NCI-H1092 (cell line): Measurements from ENCODE around the gene KRTAP5-10.
"Not testable (repeated sequence)": the region's sequence is repeated elsewhere in the genome, so short reads cannot be mapped to it uniquely, and the experiment has no call there.

Experiments
- DNase-seq: peaks from one replicate; lab custom pipeline; 2025; lab: John Stamatoyannopoulos, UW

The KRTAP5-10 gene

DNA sequence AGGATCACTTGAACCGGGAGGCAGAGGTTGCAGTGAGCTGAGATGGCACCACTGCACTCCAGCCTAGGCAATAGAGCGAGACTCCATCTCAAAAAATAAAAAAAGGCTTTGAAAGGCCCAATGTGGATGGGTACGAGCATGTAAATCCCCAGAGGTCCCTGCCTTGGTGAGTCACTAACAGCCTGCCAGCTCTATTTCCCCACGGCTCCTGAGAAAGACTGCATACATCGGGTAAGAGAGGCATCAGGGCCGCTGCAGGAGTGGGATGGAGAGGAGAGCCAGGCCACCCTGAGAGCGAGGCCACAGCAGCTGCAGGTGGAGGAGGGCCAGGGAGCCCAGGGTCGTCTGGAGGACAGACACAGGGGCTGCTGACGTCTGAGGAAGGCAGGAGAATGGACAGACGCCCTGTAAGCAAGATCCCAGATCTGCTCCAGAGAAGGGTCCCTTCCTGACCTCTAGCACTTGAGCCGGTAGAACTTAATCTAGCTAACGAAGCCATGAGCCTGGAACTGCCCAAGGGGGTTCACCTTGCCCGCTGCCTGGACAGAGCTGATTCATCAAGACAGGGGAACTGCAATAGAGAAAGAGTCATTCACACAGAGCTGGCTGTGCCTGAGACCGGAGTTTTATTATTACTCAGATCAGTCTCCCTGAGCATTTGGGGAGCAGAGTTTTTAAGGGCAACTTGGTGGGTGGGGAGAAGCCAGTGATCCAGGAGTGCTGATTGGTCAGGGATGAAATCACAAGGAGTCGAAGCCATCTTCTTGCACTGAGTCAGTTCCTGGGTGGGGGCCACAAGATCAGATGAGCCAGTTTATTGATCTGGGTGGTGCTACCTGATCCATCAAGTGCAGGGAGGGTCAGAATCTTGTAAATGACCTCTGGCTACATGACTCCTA lies 22.2 kb upstream of the KRTAP5-10 start:
- no peak for DNase-seq

DNA sequence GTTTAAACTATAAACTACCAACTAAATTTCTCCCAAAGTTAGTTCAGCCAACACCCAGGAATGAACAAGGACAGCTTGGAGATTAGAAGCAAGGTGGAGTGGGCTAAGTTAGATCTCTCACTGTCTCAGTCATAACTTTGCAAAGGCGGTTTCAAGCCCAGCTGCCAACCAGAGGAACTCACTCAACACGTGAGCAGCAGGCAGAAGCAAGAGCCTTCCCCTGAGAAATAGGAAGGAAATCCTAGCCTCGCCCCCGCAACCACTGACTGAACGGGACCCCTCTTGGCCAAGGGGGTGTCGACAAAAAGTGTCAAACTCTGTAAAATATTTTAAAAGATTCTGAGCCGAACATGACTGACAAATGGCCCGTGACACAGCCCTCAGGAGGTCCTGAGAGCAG lies 21.5 kb upstream of the KRTAP5-10 start:
- no peak for DNase-seq

DNA sequence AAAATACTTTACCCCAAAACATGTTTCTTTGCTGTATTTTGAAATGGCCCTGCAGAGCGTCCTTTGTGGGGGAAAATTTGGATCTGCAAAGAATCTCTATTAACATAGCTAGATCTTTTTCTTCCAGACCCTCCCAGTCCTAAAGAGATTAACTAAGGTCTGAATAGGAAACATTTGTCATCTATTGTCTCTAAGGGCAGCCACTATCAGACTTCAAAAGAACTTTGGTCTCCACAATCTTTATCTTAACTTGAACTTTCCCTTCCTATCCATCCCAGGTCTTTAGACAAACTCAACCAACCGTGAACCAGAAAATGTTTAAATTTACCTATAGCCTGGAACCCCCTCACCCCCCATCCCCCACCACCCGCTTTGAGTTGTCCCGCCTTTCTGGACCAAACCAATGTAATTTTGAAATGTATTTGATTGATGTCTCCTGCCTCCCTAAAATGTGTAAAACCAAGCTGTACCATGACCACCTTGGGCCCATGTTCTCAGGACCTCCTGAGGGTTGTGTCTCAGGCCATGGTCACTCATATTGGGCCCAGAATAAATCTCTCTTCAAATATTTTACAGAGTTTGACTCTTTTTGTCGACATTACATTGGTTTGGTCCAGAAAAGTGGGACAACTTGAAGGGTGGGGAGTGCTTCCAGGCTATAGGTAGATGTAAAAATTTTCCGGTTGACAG lies 20.7 kb upstream of the KRTAP5-10 start:
- DNase-seq = no peak

DNA sequence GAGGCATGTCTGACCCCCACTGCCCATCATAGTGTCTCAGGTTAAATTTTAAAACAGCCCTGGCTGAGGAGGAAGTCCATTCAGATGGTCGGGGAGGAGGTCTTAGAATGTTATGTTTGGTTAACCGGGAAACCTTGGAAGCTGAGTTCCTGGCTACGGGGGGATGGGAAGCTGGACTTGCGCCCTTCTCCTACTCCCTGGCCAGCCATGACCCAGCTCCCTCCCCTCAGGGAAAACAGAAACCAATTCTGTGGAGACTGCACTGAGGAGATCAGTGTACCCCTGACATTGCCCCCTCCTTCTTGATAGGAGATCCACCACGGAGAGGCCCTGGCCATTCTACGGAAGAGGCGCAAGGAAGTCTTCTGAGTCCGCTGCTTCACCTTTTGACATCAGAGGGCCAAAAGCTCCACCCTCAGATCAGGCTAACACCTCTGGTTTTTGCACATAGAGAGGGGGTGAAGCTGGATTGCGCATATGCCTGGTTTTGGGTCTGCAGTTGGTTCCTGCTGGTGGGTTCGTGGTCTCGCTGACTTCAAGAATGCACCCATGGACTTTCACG lies 19.9 kb upstream of the KRTAP5-10 start:
- no peak for DNase-seq

DNA sequence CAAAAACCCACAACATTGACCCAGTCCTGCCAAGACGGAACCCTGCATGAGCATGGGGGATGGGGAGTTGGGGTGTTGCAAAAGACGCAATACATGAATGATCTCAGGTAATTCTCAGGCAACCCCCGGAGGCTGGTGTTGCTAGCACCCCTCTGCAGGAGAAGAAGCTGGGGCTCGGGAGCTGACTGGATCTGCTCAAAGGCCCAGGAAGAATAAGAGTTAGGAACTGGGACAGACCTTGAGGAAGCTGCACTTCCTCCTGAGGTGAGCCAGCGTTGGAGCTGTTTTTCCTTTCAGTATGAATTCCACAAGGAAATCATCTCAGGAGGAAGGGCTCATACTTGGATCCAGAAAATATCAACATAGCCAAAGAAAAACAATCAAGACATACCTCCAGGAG lies 17.2 kb upstream of the KRTAP5-10 start, which contains the start of gene KRTAP5-9:
TSS of gene KRTAP5-9 (plus strand) at position 301 of the 400 bp plus-strand sequence. CDS start 238 bp downstream, outside the sequence.
- DNase-seq = no peak

DNA sequence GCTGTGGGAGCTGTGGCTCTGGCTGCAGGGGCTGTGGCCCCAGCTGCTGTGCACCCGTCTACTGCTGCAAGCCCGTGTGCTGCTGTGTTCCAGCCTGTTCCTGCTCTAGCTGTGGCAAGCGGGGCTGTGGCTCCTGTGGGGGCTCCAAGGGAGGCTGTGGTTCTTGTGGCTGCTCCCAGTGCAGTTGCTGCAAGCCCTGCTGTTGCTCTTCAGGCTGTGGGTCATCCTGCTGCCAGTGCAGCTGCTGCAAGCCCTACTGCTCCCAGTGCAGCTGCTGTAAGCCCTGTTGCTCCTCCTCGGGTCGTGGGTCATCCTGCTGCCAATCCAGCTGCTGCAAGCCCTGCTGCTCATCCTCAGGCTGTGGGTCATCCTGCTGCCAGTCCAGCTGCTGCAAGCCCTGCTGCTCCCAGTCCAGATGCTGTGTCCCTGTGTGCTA lies 16.6 kb upstream of the KRTAP5-10 start:
- no peak for DNase-seq

DNA sequence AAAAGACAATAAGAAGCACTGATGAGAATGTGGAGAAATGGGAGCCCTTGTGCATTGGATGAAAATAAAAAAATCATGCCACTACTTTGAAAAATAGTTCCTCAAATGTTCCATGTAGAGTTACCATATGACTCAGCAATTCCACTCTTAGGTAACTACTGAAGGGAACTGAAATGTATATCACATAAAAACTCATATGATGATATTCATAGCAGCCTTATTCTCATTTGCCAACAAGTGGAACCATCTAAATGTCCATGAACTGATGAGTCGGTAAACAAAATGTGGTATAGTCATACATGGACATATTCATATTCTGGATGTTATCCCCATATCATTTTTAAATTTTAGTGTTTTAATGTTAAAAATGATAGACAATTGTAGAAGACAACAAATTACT lies 13.7 kb upstream of the KRTAP5-10 start:
- DNase-seq = no peak

DNA sequence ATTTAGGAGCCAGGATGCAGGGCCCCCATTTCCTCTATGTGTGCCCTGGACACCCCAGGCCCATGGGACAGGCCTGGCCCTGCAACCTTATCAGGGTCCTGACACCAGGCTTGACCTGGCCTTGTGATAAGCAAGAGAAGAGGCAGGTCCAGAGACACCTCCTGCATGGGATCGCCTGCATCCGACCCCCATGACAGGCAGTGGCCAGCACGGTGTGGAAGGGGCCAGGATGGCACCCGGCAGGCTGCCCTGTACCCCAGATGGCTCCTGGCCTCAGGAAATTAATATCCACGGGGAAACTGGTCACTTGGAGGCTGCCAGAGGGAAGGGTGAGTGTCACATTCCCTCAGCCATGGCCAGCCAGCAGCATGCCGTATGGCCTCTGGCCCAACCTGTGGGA lies 10.4 kb upstream of the KRTAP5-10 start:
- DNase-seq = no peak

DNA sequence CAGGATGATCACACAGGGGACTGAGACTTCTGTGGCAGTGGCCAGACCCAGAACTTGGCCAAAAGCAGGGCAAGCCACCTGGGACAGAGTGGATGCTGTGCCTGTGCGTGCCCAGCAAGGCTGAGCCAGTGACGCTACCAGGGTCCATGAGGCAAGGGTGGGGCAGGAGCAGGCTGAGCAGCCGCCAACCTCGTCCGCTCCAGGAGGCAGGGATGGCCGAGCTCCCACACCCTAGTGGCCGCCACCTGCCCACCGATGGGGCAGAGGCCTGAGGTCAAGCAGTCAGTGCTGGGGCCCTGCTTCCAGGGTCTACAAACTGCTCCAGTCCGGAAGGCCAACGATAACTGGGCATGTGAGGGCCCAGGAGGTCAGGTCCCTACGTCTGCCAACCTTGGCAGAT lies 9.9 kb upstream of the KRTAP5-10 start:
- no peak for DNase-seq

DNA sequence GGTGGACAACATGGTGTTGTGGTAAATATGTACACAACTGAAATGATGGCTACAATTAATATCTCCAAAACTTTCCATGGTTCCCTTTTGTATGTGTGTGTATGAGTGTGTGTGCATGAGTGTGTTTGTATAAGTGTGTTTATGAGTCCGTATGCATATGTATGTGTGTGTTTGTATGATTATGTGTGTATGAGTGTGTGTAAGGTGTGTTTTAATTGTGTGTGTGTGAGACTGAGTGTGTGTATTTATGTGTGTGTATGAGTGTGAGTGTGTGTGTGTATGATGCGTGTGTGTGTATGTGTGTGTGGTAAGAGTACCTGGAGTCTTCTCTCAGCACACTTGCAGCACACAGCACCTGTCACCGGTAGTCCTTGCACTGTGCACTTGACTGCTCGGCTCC lies 9.3 kb upstream of the KRTAP5-10 start:
- DNase-seq = no peak

DNA sequence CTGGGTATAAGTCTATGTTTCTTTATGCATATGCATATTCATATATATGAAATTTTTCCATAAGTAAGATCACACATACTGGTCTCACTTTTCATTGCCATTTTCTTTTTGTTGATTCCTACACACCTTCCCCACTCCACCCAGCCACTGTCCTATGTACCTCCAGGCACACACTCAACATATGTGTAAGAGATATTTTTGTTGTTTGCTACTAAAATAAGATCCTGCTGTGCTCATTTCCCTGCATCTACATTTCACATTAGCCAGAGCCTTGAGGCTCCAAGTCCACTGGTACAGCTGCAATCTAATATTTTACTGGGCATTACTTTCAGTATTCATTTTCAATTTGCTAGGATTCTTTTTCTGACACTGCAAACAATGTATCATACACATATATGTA lies 8.1 kb upstream of the KRTAP5-10 start:
- DNase-seq = no peak

DNA sequence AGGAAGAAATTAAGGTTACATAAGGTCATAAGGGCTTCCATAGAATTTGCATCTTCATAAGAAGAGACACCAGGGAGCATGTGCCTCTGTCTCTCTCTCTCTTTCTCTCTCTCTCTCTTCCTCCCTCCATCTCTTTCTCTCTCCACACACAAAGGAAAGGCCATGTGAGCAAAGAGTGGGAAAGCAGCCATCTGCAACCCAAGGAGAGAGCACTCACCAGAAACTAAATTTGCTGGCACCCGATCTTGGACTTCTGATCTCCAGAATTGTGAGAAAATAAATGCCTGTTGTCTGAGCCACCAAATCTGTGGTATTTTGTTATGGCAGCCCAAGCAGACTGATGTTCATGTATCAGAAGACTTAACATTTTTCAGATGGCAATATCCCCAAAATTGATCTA lies 6.4 kb upstream of the KRTAP5-10 start:
- no peak for DNase-seq

DNA sequence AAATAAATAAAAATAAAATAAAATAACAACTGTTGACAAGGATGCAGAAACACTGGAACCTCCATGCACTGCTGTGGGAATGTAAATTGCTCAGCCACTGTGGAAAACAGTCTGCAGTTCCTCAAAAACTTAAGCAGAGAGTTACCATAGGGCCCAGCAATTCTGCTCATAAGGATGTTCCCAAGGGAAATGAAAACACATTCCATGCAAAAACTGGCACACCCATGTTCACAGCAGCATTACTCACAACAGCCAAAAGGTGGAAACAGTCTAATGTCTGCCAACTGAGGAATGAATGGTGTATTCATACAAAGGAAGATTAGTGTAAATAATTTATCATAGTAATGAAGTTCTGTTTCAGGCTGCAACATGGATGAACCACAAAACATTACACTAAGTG lies 3.2 kb upstream of the KRTAP5-10 start:
- DNase-seq = no peak

DNA sequence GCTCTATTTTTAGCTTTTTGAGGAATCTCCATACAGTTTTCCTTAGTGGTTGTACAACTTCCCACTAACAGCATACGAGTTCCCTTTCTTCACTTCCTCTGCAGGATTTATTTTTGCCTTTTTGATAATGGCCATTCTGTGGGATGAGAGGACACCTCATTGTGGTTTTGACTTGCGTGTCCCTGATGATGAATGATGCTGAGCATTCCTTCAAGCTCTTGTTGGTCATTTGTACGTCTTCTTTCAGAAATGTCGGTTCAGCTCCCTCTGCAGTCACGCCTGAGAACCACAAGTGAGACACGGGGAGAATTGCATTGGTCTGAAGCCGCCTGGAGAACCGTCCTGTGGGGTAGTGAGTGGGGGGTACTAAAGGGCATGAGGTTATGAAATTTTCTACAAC lies 2.0 kb upstream of the KRTAP5-10 start:
- no peak for DNase-seq

DNA sequence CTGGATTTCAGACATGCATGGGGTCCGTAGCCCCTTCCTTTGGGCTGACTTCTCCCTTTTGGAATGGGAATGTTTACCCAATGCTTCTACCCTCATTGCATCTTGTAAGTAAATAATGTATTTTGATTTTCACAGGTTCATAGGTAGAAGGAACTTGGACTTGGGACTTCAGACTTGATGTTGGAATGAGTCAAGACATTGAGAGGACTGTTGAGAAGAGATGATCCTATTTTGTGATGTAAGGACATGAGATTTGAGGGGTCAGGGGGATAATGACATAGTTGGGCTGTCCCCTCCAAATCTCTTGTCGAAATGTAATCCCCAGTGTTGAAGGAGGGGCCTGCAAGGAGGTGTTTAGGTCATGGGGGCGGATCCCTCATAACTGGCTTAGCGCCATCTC lies 933 bp upstream of the KRTAP5-10 start:
- DNase-seq = no peak

DNA sequence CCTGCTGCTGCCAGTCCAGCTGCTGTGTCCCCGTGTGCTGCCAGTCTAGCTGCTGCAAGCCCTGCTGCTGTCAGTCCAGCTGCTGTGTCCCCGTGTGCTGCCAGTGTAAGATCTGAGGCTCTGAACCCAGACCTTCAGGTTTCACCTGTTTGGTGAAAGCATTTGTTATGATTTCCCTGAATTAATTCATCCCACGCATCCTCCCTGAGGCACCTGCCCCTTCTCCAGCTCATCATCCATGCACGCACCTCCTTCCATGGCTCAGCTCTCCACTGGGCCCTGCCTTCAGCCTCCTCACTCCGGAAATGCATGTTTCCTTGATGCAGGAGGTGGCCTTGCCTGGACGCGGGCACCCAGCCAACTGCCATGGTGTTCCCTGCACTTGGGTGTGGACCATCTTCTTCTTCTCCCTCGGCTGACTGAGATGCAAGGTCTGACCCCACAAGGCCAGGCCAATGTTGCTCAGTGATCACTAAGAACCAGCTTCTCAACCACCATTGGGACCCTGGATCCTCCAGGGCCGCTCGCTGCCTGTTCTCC lies 788 bp downstream of the KRTAP5-10 start:
- no peak for DNase-seq

DNA sequence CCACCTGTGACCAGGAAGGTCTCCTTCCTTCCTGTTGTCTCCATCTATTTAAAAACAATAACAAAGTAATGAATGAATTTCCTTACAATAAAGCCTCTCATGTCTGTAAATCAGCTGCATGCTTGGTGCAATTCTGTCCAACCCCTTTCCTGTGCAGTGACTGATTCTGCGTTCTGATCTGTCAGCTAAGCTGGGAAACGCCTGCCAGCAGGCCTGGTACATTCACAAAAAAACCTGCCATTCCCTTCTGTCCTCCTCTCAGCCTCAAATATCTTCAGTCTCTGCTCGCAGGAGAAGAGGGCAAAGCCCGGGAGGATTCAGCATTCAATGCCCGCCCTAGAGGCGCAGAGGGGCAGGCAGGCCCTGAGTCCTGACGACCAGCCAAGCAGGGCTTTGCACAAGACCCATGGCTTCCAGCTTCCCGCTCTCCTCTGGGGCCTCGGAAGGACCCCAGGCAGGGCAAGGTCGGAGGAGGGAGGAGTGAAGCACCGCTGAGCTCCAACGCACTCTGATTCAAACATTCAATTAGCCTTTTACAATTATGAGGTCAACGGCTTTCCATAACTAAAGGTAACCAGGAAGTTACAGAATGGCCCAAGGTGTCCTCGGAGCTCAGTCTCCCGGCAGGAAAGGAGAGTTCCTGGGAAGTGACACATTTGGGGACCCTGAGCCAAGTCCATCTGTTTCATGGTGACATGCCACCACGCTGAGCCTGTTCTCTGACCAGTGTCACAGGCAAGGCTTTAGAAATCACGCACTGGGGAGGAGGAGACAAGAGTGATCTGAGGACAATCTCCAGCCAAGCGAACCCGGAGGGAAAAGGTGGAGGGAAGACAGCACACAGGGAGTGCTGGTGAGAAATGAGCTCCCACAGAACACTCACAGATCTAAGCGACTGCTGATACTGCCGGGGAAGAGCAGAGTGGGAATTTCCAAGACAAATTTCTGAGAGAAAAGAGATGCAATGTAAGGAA lies 1.6 kb downstream of the KRTAP5-10 start:
- not testable (repeated sequence) for DNase-seq

DNA sequence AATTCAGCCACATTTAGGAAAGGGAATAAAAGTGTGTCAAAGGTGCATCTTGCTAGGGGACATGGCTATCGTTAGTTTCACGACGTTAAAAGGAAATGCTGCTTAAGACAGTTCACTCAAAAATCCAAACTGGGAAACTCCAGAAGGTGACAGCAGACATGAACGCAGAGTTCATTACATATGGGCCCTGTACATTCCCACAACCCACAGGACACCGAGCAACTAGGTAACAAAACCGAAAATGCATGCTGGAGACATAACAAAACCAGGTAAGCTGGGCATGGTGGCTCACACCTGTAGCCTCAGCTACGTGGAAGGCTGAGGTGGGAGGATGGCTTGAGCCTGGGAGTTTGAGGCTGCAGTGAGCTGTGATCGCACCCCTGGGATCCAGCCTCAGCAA lies 2.3 kb downstream of the KRTAP5-10 start:
- not testable (repeated sequence) for DNase-seq

DNA sequence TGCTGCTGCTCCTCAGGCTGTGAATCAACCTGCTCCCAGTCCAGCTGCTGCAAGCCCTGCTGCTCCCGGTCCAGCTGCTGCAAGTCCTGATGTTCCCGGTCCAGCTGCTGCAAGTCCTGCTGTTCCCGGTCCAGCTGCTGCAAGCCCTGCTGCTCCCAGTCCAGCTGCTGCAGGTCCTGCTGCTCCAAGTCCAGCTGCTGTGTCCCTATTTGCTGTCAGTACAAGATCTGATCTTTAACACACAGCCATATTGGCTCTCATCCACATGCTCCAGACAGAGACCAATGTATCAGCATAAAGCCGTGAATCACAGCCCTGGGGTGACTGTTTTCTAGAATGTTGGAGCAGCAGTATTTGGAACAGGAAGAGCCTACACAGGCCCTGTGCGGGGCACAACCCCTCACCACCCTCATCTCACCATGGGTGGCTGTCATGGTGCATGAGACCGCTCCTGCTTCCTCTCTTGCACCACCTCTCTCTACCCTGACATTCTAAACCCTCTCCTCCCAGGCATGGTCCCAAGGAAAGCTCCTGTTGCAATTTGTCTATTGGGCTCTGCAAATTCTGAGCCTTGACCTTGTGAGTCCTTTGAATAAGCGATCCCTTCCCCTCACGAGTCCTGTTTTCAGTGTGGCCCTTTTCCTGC lies 3.5 kb downstream of the KRTAP5-10 start:
- DNase-seq = no peak

DNA sequence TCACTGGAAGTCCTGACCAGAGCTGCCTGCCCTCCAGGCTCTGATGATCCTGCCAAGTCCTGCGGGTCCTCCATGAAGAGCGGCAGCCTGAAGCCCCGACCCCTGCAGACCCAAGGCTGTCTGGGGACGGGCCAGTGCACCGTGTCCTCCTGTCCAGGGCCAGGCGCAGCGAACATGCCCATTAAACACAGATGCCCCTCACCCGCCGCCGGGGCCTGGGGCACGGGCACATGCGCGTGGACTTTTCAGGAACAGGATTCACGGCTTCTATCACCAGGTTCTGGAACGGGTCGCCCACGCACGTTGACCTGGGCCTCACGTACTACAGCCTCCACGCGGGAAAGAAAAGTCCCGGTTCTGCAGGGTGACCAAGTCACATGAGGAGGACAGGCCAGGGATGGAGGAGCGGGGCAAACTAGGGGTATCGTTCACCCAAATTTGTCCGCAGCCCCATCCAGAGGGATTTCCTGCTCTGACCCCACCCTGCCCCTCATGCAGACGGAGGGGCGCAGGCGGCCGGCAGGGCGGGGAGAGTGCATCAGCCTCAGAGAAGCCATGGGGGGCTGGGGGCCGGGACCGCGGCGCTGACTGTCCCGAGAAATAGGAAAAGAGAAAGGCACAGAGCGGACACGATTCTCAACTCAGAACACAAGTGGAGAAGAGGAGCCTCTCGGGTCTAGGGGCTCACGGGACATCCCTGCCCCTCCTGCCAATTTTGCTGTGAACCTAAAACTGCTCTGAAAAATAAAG lies 5.9 kb downstream of the KRTAP5-10 start:
- DNase-seq = not testable (repeated sequence)
